ENCODE results near the gene INTS3.

Gene INTS3

GRCh38 chr1:153696741-153697140, 31.1 kb upstream of the INTS3 start:
- no peak for TF ChIP-seq CTCF (IDR thresholded peaks at IDR 0.05; ENCODE audit: low read depth, low read length)
- DNase-seq (ENCODE audit: extremely low read depth, low read depth): no peak

GRCh38 chr1:153697191-153698019, 30.4 kb upstream of the INTS3 start:
- no peak for TF ChIP-seq CTCF (IDR thresholded peaks at IDR 0.05; ENCODE audit: low read depth, low read length)
- no peak for DNase-seq (ENCODE audit: extremely low read depth, low read depth)

GRCh38 chr1:153698020-153698922, 29.6 kb upstream of the INTS3 start:
- no peak for TF ChIP-seq CTCF (IDR thresholded peaks at IDR 0.05; ENCODE audit: low read depth, low read length)
- DNase-seq (ENCODE audit: extremely low read depth, low read depth): no peak

- DNase-seq (ENCODE audit: extremely low read depth, low read depth): peak; percentile 10
- no peak for TF ChIP-seq CTCF (IDR thresholded peaks at IDR 0.05; ENCODE audit: low read depth, low read length)
These were observed 28.7 kb upstream of the INTS3 start for GRCh38 chr1:153698923-153699714.

GRCh38 chr1:153699768-153700167, 28.1 kb upstream of the INTS3 start:
- TF ChIP-seq CTCF (IDR thresholded peaks at IDR 0.05; ENCODE audit: low read depth, low read length): no peak
- DNase-seq (ENCODE audit: extremely low read depth, low read depth): no peak

GRCh38 chr1:153705484-153705883, 22.4 kb upstream of the INTS3 start:
- TF ChIP-seq CTCF (IDR thresholded peaks at IDR 0.05; ENCODE audit: low read depth, low read length): no peak
- DNase-seq (ENCODE audit: extremely low read depth, low read depth): no peak

Measured in AG09319 (cell line).